Progenitor cell of endocrine pancreas (in vitro differentiated cells): ENCODE results near the gene GALK1. TPM values are rescaled to one million over a fixed set of nuclear protein-coding genes. Genes with fewer than 3 reads are reported as not detected.

ENCODE experiments used
- DNase-seq: peaks from one replicate; pipeline ENCODE4 v3.0.0; 2021; ENCODE audit warnings: low spot score; ENCODE audit not compliant: unreplicated experiment
- H3K27ac Mint-ChIP-seq: 2 replicates; pipeline ENCODE4 v1.8.0; 2021; ENCODE audit warnings: mild to moderate bottlenecking, moderate library complexity, mixed read lengths
- H3K27me3 Mint-ChIP-seq: 2 replicates; pipeline ENCODE4 v1.8.0; 2021; ENCODE audit warnings: mixed read lengths
- H3K36me3 Mint-ChIP-seq: 2 replicates; pipeline ENCODE4 v1.8.0; 2022; ENCODE audit warnings: mixed read lengths; ENCODE audit not compliant: insufficient read depth
- H3K4me1 Mint-ChIP-seq: 2 replicates; pipeline ENCODE4 v1.8.0; 2021; ENCODE audit warnings: low read depth, mixed read lengths
- H3K4me3 Mint-ChIP-seq: 2 replicates; pipeline ENCODE4 v1.8.0; 2021; ENCODE audit warnings: low read depth, mild to moderate bottlenecking, moderate library complexity, mixed read lengths
- H3K9me3 Mint-ChIP-seq: 2 replicates; pipeline ENCODE4 v1.8.0; 2021; ENCODE audit warnings: low read depth, mixed read lengths
- CTCF ChIP-seq: fragments of 200-600 bp; sonication (generic); IDR thresholded peaks from one replicate; pipeline ENCODE4 v1.5.0; 2021; ENCODE audit warnings: antibody characterized with exemption, mild to moderate bottlenecking; ENCODE audit not compliant: unreplicated experiment
- total RNA-seq: library from RNA; stranded (reverse); gene quantifications from 2 replicates; pipeline ENCODE4 v1.2.1, GENCODE V29; 2021

The GALK1 gene
- total RNA-seq, 1 donor from 2014 or later = 11.2 TPM

GRCh38 chr17:75793460-75793859 is 28.5 kb upstream of the GALK1 start:
- Mint-ChIP-seq H3K36me3 (peaks cover 6% of the 10 kb centered on the region), H3K27me3 (no peaks in the 10 kb centered on the region), H3K4me1 (no peaks in the 10 kb centered on the region), H3K27ac (no peak overlapping the region), H3K4me3 (no peak overlapping the region), H3K9me3 (no peaks in the 10 kb centered on the region)
- DNase-seq = no peak
- no peak for TF ChIP-seq CTCF

- Mint-ChIP-seq H3K9me3 (no peaks in the 10 kb centered on the region), H3K4me1 (peaks cover 7% of the 10 kb centered on the region), H3K27ac (peak overlapping the region; percentile 2), H3K36me3 (peaks cover 8% of the 10 kb centered on the region), H3K4me3 (no peak overlapping the region), H3K27me3 (no peaks in the 10 kb centered on the region)
- no peak for DNase-seq
- no peak for TF ChIP-seq CTCF
These were observed 26.3 kb upstream of the GALK1 start for GRCh38 chr17:75791254-75791653.

GRCh38 chr17:75785016-75785890 is 20.3 kb upstream of the GALK1 start:
- Mint-ChIP-seq H3K36me3 (peaks cover 4% of the 10 kb centered on the region), H3K27me3 (no peaks in the 10 kb centered on the region), H3K4me3 (peak overlapping the region; percentile 91), H3K4me1 (peaks cover 35% of the 10 kb centered on the region), H3K9me3 (no peaks in the 10 kb centered on the region), H3K27ac (peak overlapping the region; percentile 100)
- no peak for TF ChIP-seq CTCF
- peak; percentile 84 for DNase-seq

GRCh38 chr17:75784473-75785015 is 19.6 kb upstream of the GALK1 start, which contains the start of gene UNK:
Gene UNK, plus strand, starts transcription at chr17:75784806. Its CDS starts 75 bp downstream, at chr17:75784881.
- peaks cover 6% of the 10 kb centered on the region for H3K36me3 Mint-ChIP-seq
- no peaks in the 10 kb centered on the region for H3K27me3 Mint-ChIP-seq
- peak within 1 kb of the TSS; percentile 91 for H3K4me3 Mint-ChIP-seq
- no peak for TF ChIP-seq CTCF
- no peaks in the 10 kb centered on the region for H3K9me3 Mint-ChIP-seq
- peak; percentile 88 for DNase-seq
- H3K27ac Mint-ChIP-seq = peak within 1 kb of the TSS; percentile 100
- peaks cover 38% of the 10 kb centered on the region for H3K4me1 Mint-ChIP-seq

- peaks cover 38% of the 10 kb centered on the region for H3K4me1 Mint-ChIP-seq
- H3K27ac Mint-ChIP-seq = peak overlapping the region; percentile 100
- H3K36me3 Mint-ChIP-seq = peaks cover 7% of the 10 kb centered on the region
These were observed 18.9 kb upstream of the GALK1 start for GRCh38 chr17:75783803-75784472.

More at GRCh38 chr17:75783803-75784472, 18.9 kb upstream of the GALK1 start:
- Mint-ChIP-seq H3K27me3 (no peaks in the 10 kb centered on the region), H3K4me3 (peak overlapping the region; percentile 91), H3K9me3 (no peaks in the 10 kb centered on the region)
- DNase-seq = no peak
- TF ChIP-seq CTCF = no peak
